ENCODE data around the gene SYVN1. TPM values are rescaled to one million over a fixed set of nuclear protein-coding genes. Genes with fewer than 3 reads are reported as not detected.
"Not testable (repeated sequence)": the region's sequence is repeated elsewhere in the genome, so short reads cannot be mapped to it uniquely, and the experiment has no call there.

SYVN1 gene
- total and polyA plus RNA-seq, 2 donors (not counting 1 experiment from before 2014, with no cell fraction given), result 187 to 282 TPM

GRCh38 chr11:65119670-65119995 is 14.7 kb downstream of the SYVN1 start:
- no peak for TF ChIP-seq EZH2 (IDR thresholded peaks at IDR 0.05; ENCODE audit: borderline replicate concordance, insufficient read depth, low read depth, low read length, poor library complexity, severe bottlenecking)
- no peak for TF ChIP-seq CTCF (IDR thresholded peaks at IDR 0.05)
- no peaks in the 10 kb centered on the region for H3K27me3 ChIP-seq (replicated peaks in 1 of 4; ENCODE audit: control extremely low read depth in 1 of 4, control insufficient read depth in 3 of 4, insufficient read depth in 4 of 4, low read length in 3 of 4)
- H3K9me3 ChIP-seq (ENCODE audit: control extremely low read depth in 1 of 3, control insufficient read depth in 2 of 3, insufficient read depth in 1 of 3, low read length in 2 of 3), result no peaks in the 10 kb centered on the region
- DNase-seq, result no peak
- peaks cover 31% of the 10 kb centered on the region for H4K20me1 ChIP-seq (ENCODE audit: control insufficient read depth, insufficient read depth, low read length, poor library complexity, severe bottlenecking)
- H3K36me3 ChIP-seq (replicated peaks in 1 of 2; ENCODE audit: control extremely low read depth in 1 of 2, control insufficient read depth in 1 of 2, extremely low read depth in 1 of 2, insufficient read depth in 2 of 2, low read length in 1 of 2), result peaks cover 0 to 48% of the 10 kb centered on the region in 2 experiments
- Mint-ChIP-seq H3K9me3 (ENCODE audit: insufficient read depth) (no peaks in the 10 kb centered on the region), H3K27ac (peak overlapping the region; percentile 38), H3K4me1 (peaks cover 63% of the 10 kb centered on the region), H3K27me3 (no peaks in the 10 kb centered on the region), H3K4me3 (peak overlapping the region; percentile 41)
- H2AFZ ChIP-seq (ENCODE audit: insufficient read depth, low read depth, low read length, poor library complexity, severe bottlenecking), result no peak overlapping the region
- no peak overlapping the region for H3K4me2 ChIP-seq (replicated peaks; ENCODE audit: low read depth, low read length, poor library complexity, severe bottlenecking)
- no peak for ATAC-seq (ENCODE audit: low read depth)
- H3K4me3 ChIP-seq (ENCODE audit: control extremely low read depth in 1 of 5, extremely low read depth in 1 of 5, insufficient read depth in 1 of 5, low read depth in 2 of 5, low read length in 4 of 5), result no peak overlapping the region
- ChIA-PET CTCF (interaction anchor here (0.8 to 5.0 kb wide), 6 partner anchors 10 to 273 kb away, joined by 3 to 47 read pairs (median 12); partner anchors contain the start of genes ARL2, CAPN1 and TM7SF2), POLR2A (interaction anchor here (3.6 to 7.3 kb wide), 2 partner anchors 14 to 62 kb away, joined by 23 to 160 read pairs; partner anchors contain the start of genes CAPN1 and SYVN1)
- peaks cover 34 to 57% of the 10 kb centered on the region in 2 donors for H3K4me1 ChIP-seq (ENCODE audit: control insufficient read depth in 2 of 2, insufficient read depth in 2 of 2, low read length in 2 of 2)
- H3K9ac ChIP-seq (ENCODE audit: low read length), result no peak overlapping the region
- H3K27ac ChIP-seq (ENCODE audit: low read length in 2 of 2), result peak overlapping the region in 1 of 2 donors; percentile 96
- intact Hi-C loops (cut with micrococcal nuclease), result loop anchor here (5.0 to 10.0 kb wide), 4 partner anchors 205 to 495 kb away; partner anchors contain the start of genes ATG2A, MAP3K11, PCNX3 and SF1
- peaks cover 86% of the 10 kb centered on the region for H3K79me2 ChIP-seq (ENCODE audit: control insufficient read depth, insufficient read depth, low read length)

GRCh38 chr11:65118891-65119669 is 15.2 kb downstream of the SYVN1 start:
- not testable (repeated sequence) for H3K27me3 Mint-ChIP-seq; H3K9me3 ChIP-seq (ENCODE audit: control extremely low read depth in 1 of 3, control insufficient read depth in 2 of 3, insufficient read depth in 1 of 3, low read length in 2 of 3); H3K9ac ChIP-seq (ENCODE audit: low read length); H3K4me3 Mint-ChIP-seq; H3K4me2 ChIP-seq (replicated peaks; ENCODE audit: low read depth, low read length, poor library complexity, severe bottlenecking); ATAC-seq (ENCODE audit: low read depth); H2AFZ ChIP-seq (ENCODE audit: insufficient read depth, low read depth, low read length, poor library complexity, severe bottlenecking); H3K9me3 Mint-ChIP-seq (ENCODE audit: insufficient read depth); H3K27me3 ChIP-seq (replicated peaks in 1 of 4; ENCODE audit: control extremely low read depth in 1 of 4, control insufficient read depth in 3 of 4, insufficient read depth in 4 of 4, low read length in 3 of 4); H3K4me3 ChIP-seq (ENCODE audit: control extremely low read depth in 1 of 5, extremely low read depth in 1 of 5, insufficient read depth in 1 of 5, low read depth in 2 of 5, low read length in 4 of 5)
- peak; percentile 24 for DNase-seq
- peaks cover 0 to 42% of the 10 kb centered on the region in 2 experiments for H3K36me3 ChIP-seq (replicated peaks in 1 of 2; ENCODE audit: control extremely low read depth in 1 of 2, control insufficient read depth in 1 of 2, extremely low read depth in 1 of 2, insufficient read depth in 2 of 2, low read length in 1 of 2)
- intact Hi-C loops (cut with micrococcal nuclease), result loop anchor here (5.0 to 10.0 kb wide), 4 partner anchors 204 to 496 kb away; partner anchors contain the start of genes ATG2A, MAP3K11, PCNX3 and SF1
- H4K20me1 ChIP-seq (ENCODE audit: control insufficient read depth, insufficient read depth, low read length, poor library complexity, severe bottlenecking), result peaks cover 31% of the 10 kb centered on the region
- POLR2A ChIA-PET, result interaction anchor here (7.3 kb wide), 1 partner anchor 14 kb away, joined by 160 read pairs; the partner anchor contains the start of gene SYVN1
- CTCF ChIA-PET, result interaction anchor here (0.8 to 5.0 kb wide), 15 partner anchors 9 to 430 kb away, joined by 3 to 47 read pairs (median 7); partner anchors contain the start of genes ARL2, CAPN1, CDC42BPG and SPDYC
- 84% methylated on average over 12 of the region's 18 CpGs for WGBS (ENCODE audit: insufficient coverage)
- Mint-ChIP-seq H3K4me1 (peaks cover 63% of the 10 kb centered on the region), H3K27ac (peak overlapping the region; percentile 72)
- H3K27ac ChIP-seq (ENCODE audit: low read length in 2 of 2), result peak overlapping the region; percentile 32 to 96
- H3K4me1 ChIP-seq (ENCODE audit: control insufficient read depth in 2 of 2, insufficient read depth in 2 of 2, low read length in 2 of 2), result peaks cover 34 to 57% of the 10 kb centered on the region in 2 donors
- H3K79me2 ChIP-seq (ENCODE audit: control insufficient read depth, insufficient read depth, low read length), result peaks cover 86% of the 10 kb centered on the region
